ENCODE measurements around the gene TMEM270. TPM values are rescaled to one million over a fixed set of nuclear protein-coding genes. Genes with fewer than 3 reads are reported as not detected.
A peak's percentile ranks its signal among the peaks of the same experiment; 100 is the strongest.
"Not testable (repeated sequence)": the region's sequence is repeated elsewhere in the genome, so short reads cannot be mapped to it uniquely, and the experiment has no call there.

Gene TMEM270
- total RNA-seq, 4 donors from 2014 or later = not detected

DNA sequence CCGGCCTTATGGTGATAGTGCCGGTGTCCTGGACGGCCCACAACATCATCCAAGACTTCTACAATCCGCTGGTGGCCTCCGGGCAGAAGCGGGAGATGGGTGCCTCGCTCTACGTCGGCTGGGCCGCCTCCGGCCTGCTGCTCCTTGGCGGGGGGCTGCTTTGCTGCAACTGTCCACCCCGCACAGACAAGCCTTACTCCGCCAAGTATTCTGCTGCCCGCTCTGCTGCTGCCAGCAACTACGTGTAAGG, 29.4 kb upstream of the TMEM270 start:
- TF ChIP-seq POLR2A (IDR thresholded peaks at IDR 0.05) = no peak
- TF ChIP-seq CTCF (IDR thresholded peaks at IDR 0.05) = no peak
- WGBS, 2 donors = 49 to 71% methylated on average over 14 to 16 of the region's 16 CpGs
- no peak for DNase-seq (ENCODE audit: low spot score in 2 of 2)
- peak overlapping the region; percentile 26 for H3K4me3 ChIP-seq (ENCODE audit: low read depth, poor library complexity, severe bottlenecking)
- intact Hi-C loops (cut with DNase I; ENCODE audit: low total_unique reads) = no loop called here

- intact Hi-C loops (cut with DNase I; ENCODE audit: low total_unique reads) = no loop called here
- WGBS, 2 donors = 29 to 41% methylated on average over 16 of the region's 16 CpGs
- TF ChIP-seq POLR2A (IDR thresholded peaks at IDR 0.05) = no peak
- H3K4me3 ChIP-seq (ENCODE audit: low read depth, poor library complexity, severe bottlenecking) = peak overlapping the region; percentile 26
- DNase-seq (ENCODE audit: low spot score in 2 of 2) = peak in 1 of 2 donors; percentile 60
Measured at GRCh38 chr7:73831834-73832651, 28.9 kb upstream of the TMEM270 start.

- DNase-seq (ENCODE audit: low spot score in 2 of 2) = no peak
- TF ChIP-seq POLR2A (IDR thresholded peaks at IDR 0.05) (no peak), CTCF (IDR thresholded peaks at IDR 0.05) (no peak)
- intact Hi-C loops (cut with DNase I; ENCODE audit: low total_unique reads) = no loop called here
- WGBS, 2 donors = 49 to 63% methylated on average over 13 of the region's 13 CpGs
- H3K4me3 ChIP-seq (ENCODE audit: low read depth, poor library complexity, severe bottlenecking) = no peak overlapping the region
Measured at GRCh38 chr7:73832806-73833205, 28.2 kb upstream of the TMEM270 start.

DNA sequence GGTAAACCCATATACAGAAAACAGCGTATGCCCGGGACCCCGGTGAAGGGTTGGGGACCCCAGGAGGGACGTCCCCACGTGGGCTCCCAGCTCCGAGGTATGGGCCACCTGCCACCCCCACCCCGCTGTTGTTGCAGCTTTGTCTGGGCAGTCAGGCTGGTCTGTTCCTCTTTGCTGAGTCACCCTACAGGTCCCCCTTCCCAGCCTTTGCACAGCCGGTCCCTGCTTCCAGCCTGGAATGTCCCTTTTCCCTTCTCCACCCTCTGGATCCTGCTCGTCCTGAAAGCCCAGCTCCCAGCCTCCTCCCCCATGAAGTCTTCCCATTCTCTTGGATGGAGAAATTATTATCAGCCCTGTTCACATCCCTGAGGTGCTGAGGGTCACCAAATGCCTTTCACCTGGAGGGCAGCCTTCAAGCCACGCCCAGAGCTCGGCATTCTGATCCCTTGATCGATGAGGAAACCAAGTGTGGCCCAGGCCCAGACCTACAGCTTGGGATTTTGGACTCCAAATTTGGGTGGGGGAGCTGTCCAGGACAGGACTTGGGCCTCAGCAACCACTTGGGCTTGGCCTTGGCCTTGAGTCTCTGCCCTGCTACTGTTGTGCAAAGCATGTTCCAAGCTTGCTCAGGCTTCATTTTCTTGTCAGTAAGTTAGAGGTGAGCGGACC, 27.6 kb upstream of the TMEM270 start:
- TF ChIP-seq POLR2A (IDR thresholded peaks at IDR 0.05) (no peak), CTCF (IDR thresholded peaks at IDR 0.05) (no peak)
- no peak overlapping the region for H3K4me3 ChIP-seq (ENCODE audit: low read depth, poor library complexity, severe bottlenecking)
- 50 to 58% methylated on average over 13 of the region's 13 CpGs for WGBS, 2 donors
- intact Hi-C loops (cut with DNase I; ENCODE audit: low total_unique reads) = no loop called here
- no peak for DNase-seq (ENCODE audit: low spot score in 2 of 2)

GRCh38 chr7:73834626-73835191, 26.2 kb upstream of the TMEM270 start:
- no peak overlapping the region for H3K4me3 ChIP-seq (ENCODE audit: low read depth, poor library complexity, severe bottlenecking)
- TF ChIP-seq POLR2A (IDR thresholded peaks at IDR 0.05) = no peak
- no peak for TF ChIP-seq CTCF (IDR thresholded peaks at IDR 0.05)
- no peak for DNase-seq (ENCODE audit: low spot score in 2 of 2)
- 91 to 93% methylated on average over 10 of the region's 11 CpGs for WGBS, 2 donors
- intact Hi-C loops (cut with DNase I; ENCODE audit: low total_unique reads) = no loop called here

- DNase-seq (ENCODE audit: low spot score in 2 of 2); H3K4me3 ChIP-seq (ENCODE audit: low read depth, poor library complexity, severe bottlenecking); intact Hi-C loops (cut with DNase I; ENCODE audit: low total_unique reads): not testable (repeated sequence)
Measured at GRCh38 chr7:73837167-73837566, 23.8 kb upstream of the TMEM270 start.

Data from lower leg skin (tissue), 4 donors.